Fibroblast of pulmonary artery (primary cell): ENCODE measurements around the gene HES3.

Experiments used
- DNase-seq: peaks from one replicate; pipeline ENCODE4 v3.0.0-alpha.2; 2010; ENCODE audit warnings: low read depth
- H3K4me3 ChIP-seq: replicated peaks from 2 replicates; pipeline ENCODE4 v1.5.1; 2011; ENCODE audit warnings: low read depth, mild to moderate bottlenecking, control low read depth, low read length, moderate library complexity
- CTCF ChIP-seq: IDR thresholded peaks from 2 replicates; pipeline ENCODE4 v1.5.1; 2011; ENCODE audit warnings: mild to moderate bottlenecking, control low read depth, low read length, inconsistent platforms; ENCODE audit errors: missing control alignments

Gene HES3

DNA sequence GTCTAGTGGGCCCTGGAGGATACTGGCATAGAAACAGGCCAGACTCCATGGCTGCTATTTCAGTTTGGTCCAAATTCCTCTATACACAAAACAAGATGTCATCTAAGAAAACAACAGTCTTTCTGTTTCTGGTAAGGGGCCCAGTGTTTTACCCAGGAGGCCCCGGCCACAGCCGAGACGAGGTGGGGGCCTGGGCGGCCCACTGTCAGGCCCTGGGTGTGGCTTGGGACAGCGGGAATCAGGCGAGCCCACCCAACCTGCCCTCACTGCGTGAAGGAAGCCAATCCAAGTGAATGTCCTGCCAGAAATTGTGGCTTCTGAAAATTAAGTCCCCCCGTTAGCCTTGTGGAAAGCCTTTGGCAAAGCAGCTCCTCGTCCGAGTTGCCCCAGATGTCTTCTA lies 48.1 kb downstream of the HES3 start:
- no peak overlapping the region for H3K4me3 ChIP-seq
- no peak for DNase-seq
- TF ChIP-seq CTCF = no peak

- no peak for TF ChIP-seq CTCF
- H3K4me3 ChIP-seq = no peak overlapping the region
- DNase-seq = no peak
Observed at GRCh38 chr1:6294080-6294889, 50.3 kb downstream of the HES3 start.

GRCh38 chr1:6294890-6295556 lies 51.0 kb downstream of the HES3 start:
- TF ChIP-seq CTCF = no peak
- no peak for DNase-seq
- H3K4me3 ChIP-seq = no peak overlapping the region
